HG03139 (cell line): Measurements from ENCODE around the gene SUGT1.
"Not testable (repeated sequence)": the region's sequence is repeated elsewhere in the genome, so short reads cannot be mapped to it uniquely, and the experiment has no call there.

ENCODE experiments used
- ATAC-seq: cut with Tn5 transposase; IDR thresholded peaks from one replicate; pipeline ENCODE4 v1.9.1; 2021; ENCODE audit not compliant: unreplicated experiment

The SUGT1 gene

DNA sequence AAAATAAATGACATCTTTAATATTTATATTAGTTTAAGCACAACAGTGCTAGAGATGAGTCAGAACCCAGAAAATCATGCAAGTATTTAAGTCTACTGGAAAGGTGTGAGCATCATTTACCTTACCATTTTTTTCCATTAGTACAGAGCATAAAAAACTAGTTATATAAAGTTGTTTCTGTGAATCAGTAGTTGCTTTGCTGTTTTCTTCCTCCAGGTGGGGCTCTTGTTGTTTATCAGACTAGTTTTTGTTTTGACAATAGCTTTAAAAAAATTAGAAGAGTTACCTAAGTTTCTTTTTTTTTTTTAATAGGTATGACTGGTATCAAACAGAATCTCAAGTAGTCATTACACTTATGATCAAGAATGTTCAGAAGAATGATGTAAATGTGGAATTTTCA is 12.7 kb downstream of the SUGT1 start:
- ATAC-seq: no peak

DNA sequence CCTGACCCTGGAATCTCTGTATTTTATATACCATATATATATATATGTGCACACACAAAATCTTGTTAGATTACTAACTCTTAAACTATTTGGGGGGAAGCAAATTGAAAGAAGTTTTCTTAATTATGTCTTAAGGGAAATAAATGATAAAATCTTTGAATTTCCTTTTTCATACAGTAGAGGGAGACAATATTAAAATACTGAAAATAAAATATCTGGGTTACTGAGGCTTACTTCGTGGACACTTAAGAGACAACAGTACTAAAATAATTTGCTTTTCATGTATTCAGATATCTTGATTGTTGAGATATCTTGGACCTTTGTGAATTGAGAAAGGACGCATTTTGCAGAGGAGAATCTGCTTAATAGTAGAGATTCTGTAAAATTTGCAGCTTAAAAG is 17.0 kb downstream of the SUGT1 start:
- no peak for ATAC-seq

DNA sequence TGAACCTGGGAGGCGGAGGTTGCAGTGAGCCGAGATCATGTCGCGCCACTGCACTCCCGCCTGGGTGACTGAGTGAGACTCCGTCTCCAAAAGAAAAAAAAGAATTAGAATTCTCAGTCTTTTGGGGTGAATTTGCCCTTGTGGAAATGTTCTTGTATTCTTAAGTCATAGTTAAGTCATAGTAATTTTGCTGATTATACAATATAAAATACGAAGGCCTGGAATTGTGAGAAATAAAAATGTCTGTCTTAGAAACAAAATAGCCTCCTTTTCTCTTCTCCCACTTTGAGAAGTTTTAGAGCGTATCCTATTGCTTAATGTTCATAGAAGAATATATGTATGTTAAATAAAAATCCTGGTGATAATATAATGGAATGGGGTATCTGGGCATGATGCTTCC is 18.1 kb downstream of the SUGT1 start:
- ATAC-seq: no peak

DNA sequence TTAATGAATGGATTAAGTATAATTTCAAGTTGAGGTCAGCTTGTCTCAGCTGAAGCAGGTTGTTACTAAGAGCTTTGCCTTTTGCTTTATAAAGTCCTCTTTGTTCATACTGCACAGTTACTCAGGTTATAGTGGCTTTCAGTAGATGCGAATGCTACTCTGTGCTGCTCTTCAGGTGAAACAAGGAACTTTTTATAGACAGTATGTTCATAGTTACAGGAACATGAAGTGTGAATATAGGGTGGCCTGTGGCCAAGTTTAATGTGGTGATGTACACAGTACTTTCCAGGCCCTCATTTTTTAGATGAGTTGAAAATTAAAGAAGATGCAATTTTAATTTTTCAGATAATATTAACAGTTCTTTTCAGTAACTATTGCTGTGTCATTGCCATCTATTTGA is 20.8 kb downstream of the SUGT1 start:
- ATAC-seq: no peak

DNA sequence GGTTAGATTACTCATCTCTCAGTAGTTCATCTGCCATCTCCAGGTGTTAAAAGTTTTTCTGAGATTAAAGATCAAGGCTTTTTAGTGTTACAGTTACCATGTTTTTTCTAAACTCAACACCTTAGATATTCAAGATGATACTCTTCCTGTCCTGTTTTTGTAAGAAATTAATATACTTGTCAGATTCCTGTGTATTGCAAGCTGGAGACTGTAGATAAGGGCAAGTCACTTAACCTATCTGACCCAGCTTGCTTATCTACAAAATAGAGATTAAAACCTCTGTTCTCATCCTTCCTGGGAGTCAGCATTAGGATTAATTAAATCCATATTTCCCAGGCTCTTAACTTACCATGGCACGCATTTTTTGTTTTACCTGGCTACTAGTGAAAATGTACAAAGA is 25.2 kb downstream of the SUGT1 start:
- no peak for ATAC-seq

DNA sequence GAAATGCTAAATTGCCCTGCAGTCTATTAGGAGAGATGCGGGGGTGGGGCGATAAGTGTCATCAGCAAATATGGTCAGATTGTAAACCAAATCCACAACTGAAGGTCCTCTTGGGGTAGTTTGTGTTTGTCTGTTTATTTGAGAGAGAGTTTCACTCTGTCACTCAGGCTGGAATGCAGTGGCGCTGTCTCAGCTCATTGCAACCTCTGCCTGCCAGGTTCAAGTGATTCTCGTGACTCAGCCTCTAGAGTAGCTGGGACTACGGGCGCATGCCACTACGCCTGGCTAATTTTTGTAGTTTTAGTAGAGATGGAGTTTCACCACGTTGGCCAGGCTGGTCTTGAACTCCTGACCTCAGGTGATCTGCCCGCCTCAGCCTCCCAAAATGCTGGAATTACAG is 33.2 kb downstream of the SUGT1 start:
- not testable (repeated sequence) for ATAC-seq

DNA sequence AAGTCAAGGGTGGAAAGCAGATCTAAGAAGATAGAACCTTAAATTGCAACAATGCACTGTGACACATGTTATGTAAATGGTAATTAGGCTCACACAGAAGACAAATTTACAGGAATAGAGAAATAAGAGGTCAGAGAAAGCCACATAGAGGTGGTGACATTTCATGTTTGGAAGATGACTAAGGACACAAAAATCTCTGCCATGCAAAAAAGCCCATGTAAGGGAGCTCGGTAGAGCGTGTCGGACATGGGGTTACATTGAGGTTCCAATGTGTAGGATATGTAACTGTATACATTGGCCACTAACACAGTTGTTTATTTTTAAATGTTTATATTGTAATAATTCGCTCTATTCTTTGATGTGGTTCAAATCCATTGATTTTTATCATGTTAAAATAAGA is 33.7 kb downstream of the SUGT1 start:
- no peak for ATAC-seq

DNA sequence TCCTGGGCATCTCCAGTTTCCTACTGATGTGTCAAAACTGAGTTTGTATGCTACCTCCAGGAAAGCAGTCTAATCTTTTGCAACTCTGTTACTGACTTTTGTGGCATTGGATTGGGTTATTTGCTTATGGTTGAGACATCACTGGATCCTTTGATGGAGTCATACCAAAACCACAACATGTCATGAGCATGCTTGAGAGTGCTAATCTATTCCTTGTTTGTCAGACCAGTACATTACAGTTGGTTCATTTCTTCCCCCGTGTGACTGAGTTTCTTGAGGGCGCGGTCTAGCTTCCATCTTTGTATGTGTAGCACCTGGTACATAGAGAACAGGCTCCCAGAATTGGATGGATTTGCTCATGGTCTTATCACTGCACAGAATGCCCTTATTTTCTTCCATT is 43.2 kb downstream of the SUGT1 start:
- ATAC-seq: no peak

DNA sequence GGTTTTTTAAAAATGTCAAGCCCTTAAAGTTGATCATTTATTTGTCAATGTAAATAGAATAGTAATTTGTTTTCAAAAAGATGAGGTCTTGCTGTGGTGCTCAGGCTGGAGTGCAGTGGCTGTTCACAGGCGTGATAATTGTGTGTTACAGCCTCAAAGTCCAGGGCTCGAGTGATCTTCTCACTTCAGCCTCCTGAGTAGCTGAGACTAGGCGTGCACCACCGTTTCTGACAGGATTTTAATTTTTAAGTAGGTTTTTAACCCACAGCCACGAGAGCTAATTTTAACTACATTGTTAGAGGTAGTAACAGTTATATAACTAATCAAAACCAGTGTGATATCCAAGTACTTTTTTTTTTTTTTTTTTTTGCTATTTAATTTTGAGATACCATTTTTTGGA is 43.9 kb downstream of the SUGT1 start:
- ATAC-seq: no peak

DNA sequence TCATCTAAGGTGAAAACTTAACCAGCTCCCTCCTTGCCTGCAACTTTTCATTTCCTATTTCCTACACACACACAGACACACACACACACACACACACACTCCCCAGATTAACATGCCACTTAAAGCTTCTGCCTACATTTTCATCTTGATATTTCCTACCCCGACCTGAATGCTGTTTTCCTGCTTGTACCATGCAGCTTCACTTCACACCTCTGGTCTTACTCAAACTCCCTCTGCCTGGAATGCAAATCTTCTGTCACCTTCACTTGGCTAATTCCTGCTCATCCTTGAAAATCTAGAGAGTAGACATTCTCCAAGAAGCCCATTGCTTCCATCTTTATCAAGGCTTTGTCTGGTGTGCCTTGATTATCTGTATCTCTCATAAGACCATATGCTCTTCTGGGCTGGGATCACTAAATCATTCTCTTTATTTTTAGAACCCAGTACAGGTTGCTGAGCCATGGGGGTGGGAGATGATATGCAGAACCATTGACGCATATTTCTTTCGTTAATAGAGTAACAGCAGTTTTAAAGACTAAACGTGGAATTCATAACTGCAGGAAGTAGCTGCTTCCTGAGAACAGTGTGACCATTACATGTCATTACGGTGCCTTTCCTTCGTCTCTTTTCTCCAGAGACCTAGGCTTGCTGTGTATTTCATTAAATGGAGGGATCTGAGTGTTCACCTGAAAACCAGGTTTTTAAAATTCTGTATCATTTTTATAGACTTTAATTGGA is 49.3 kb downstream of the SUGT1 start:
- ATAC-seq: no peak

DNA sequence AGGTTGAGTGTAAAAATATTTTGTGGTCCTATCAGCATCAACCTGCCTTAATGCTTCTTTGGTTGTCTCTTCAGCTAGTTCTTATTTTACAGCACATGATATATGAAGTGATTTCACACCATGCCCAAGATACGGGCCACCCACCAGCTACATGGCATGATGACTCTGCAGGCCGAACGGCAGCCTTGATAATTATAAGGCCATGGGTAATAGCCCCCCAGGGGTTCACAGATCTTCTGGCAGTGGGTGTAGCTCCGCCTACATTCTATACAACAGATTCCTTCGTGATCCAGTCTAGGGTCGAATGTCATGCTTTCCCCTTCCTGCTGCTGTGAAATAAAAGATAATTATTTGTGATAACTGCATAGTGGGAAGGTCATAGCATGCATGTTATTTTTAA is 50.8 kb downstream of the SUGT1 start:
- ATAC-seq: no peak

DNA sequence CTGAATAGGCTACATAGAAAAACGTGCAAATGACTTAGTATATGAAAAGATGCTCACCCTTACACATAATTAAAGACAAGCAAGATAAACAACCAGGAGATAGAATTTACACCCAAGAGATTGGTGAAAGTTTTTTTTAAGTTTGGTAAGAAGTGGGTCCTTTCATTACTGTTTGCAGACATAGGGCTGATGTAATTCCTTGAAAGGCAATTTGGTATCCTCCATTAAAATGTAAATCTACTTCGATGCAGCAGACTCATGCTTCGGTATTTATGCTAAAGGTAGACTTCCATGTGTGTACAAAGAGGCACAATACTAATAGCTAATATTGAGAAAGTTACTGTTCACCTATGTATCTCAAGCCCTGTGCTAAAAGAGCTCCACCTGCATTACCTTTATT is 53.4 kb downstream of the SUGT1 start:
- no peak for ATAC-seq

DNA sequence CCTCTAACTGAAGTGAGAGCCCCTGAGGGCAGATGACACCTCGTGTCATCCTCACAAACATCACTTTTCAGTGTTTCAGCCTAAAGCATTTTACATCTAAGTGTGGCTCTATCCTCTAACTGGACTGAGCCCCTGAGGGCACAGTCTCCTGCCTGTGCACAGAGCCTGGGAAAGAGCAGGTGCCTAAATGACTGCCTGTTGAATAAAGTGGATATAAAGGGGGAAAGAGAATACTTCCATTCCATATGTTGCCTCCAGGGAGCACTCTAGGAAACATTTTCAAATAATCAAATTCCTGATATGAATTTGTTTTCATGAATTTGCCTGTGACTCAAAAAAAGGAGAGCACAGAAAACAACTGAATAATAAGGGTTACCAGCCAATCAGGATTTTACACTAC is 54.7 kb downstream of the SUGT1 start:
- ATAC-seq: no peak

DNA sequence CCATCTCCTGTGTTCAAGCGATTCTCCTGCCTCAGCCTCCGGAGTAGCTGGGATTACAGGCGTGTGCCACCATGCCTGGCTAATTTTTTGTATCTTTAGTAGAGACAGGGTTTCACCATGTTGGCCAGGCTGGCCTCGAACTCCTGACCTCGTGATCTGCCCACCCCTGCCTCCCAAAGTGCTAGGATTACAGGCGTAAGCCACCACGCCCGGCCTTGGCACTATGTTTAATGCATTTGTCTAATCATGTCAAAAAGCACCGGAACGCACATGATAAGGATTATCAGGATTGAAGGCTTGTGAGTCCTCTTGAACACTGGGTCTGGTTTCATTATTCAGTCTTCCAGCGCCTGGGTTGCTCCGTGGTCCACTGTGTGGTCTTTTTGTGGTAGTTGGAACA is 55.6 kb downstream of the SUGT1 start:
- not testable (repeated sequence) for ATAC-seq

DNA sequence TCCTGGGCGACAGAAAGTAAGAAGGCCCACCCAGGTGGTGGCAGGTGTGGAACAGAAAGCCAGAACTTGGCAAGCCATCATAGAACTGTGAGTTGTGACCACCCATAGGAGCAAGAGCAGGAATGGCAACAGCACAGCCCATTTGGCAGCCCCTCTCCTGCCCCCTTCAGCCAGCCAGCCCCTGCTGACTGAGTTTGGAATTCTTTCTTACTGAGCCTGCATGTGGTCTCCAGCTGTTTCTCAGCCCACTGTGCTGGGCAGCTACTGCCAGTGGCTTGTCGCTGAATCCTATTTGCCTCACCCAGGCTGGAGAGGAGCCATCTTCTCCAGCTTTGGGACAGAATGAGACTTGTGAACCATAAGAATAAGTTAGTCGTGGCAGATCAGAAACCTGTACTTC is 58.6 kb downstream of the SUGT1 start:
- ATAC-seq: no peak

DNA sequence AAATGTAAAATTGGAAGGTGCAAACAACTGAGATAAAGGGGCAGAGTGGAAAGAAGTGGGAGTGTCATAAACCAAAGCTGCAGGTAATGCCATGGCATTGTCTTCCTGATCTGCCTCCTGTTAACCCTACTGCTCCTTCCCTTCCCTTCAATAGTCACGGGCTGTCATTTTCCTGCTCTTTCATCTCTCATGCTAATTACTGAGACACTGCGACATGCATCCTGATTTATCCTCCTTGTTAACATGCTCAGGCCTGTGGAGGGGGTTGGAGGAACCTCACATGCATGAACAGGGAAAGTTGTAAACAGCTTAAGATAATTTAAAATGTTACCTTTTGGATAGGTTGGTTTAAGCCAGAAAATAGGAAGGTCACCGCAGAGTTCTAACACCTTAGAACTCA is 59.7 kb downstream of the SUGT1 start:
- no peak for ATAC-seq

DNA sequence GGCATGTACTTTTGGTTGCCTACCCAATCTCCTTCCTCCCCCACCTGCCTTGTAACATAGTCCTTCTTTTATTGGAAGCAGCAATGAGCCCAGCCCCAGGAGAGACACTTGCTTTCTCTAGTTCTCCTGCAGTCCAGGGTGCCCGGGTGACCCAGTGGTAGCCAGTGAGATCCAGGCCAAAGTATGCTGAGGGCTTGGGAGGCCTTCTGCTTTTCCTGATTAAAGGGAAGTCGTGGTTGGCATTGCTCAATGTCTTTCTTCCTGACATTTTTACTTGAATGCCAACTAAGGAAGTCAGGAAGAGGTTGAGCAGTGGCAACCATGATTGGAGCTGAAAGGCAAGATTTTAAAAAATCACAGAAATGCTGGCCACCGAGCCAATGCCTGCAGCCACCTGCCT is 61.3 kb downstream of the SUGT1 start:
- ATAC-seq: no peak

DNA sequence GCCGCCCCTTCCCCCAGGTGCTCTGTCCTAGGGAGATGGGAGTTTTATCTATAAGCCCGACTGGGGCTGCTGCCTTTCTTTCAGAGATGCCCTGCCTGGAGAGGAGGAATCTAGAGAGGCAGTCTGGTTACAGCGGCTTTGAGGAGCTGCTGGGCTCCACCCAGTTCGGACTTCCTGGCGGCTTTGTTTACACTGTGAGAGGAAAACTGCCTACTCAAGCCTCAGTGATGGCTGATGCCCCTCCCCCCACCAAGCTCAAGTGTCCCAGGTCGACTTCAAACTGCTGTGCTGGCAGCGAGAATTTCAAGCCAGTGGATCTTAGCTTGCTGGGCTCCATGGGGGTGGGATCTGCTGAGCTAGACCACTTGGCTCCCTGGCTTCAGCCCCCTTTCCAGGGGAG is 68.3 kb downstream of the SUGT1 start:
- ATAC-seq: not testable (repeated sequence)

DNA sequence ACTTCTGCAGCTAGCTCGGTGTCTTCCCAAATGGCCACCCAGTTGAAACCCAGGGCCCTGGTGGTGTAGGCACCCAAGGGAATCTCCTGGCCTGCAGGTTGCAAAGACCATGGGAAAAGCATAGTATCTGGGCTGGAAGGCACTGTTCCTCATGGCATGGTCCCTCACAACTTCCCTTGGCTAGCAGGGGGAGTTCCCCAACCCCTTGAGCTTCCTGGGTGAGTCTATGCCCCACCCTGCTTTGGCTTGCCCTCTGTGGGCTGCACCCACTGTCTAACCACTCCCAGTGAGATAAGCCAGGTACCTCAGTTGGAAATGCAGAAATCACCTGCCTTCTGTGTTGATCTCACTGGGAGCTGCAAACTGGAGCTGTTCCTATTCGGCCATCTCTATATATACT is 68.7 kb downstream of the SUGT1 start:
- ATAC-seq: not testable (repeated sequence)

DNA sequence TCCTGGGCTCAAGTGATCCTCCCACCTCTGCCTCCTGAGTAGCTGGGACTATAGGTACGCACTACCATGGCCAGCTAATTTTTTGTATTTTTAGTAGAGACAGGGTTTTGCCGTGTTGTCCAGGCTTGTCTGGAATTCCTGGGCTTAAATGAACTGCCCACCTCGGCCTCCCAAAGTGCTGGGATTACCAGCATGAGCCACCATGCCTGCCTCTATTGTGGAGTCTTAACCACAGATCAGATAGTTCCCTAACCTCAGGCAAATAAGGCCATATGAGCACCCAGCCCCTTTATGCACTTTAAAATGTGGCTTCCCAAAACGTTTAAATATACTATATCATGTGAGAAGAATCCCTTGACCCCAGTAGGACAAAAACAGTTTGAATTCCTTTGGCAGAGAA is 70.5 kb downstream of the SUGT1 start:
- no peak for ATAC-seq

DNA sequence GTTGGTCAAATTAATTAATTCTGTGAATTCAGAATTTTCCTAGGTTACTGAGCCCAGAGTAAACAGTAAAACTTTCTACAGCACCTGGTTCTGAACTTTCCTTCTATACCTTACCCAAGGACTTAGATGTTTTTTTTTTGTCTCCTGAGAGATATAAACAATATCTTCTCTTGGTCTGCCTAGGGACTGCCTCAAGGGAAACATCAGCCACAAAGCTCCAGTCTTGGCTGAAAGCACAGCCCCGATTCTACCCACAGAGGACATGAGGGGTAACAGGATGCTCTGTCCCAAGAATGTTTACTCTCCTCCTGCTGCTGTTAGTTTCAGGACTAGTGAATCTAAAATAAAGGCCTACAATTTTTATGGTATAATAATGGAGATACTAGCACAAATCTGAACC is 72.7 kb downstream of the SUGT1 start:
- no peak for ATAC-seq

DNA sequence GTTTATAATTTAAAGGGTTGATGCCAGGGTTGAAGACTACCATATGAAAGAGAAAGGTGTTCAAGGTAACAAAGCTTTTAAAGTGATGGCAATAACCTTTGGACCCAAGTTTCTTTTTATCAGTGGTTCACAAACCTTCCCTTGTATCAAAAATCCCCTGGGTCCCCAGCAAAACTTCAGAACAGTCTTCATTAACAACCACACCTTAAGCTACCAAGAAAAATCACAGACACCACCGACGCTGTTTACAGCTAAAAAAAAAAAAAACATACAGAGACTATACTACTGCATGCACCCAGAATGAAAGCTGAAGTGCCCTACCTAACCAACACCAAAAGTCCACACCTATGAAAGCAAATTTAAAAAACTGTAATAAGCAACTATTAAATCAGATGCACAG is 73.6 kb downstream of the SUGT1 start:
- no peak for ATAC-seq

DNA sequence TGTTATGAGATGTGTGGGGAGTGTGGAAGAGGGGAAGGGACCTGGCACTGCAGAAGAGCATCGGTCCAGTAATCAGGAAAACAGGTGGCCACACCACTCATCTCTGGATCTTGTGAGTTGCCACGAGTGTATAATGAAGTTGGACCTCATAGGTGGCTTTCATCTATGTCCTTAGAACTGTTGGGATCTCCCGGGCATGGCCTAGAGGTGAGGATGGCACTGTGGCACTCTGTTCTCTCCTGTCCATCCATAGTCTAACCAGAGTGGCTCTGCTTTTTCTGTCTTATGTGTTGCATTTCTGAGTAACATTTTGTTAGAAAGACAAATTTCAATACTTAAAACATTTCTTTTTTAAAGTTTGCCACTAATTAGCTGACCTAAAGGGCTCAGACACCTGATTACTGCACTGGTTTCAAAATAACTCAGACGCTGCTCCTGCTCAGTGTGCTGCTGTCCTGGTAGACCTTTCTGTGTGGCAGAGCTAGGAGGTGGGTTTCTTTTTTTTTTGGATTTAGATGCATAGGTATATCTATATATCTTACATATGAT is 81.5 kb downstream of the SUGT1 start:
- ATAC-seq: no peak
